GM12873 (cell line): ENCODE results near the gene RBBP7.

Experiments
- TF ChIP-seq, protein P1 (sequence below): IDR thresholded peaks from 2 replicates; pipeline ENCODE4 v1.5.1; 2012; ENCODE audit warnings: low read depth, mild to moderate bottlenecking, moderate library complexity, low read length, control low read depth; ENCODE audit not compliant: insufficient read depth; ENCODE audit errors: missing control alignments

Gene RBBP7

GRCh38 chrX:16796298-16796697 lies 73.9 kb downstream of the RBBP7 start:
- TF ChIP-seq, protein P1, sequence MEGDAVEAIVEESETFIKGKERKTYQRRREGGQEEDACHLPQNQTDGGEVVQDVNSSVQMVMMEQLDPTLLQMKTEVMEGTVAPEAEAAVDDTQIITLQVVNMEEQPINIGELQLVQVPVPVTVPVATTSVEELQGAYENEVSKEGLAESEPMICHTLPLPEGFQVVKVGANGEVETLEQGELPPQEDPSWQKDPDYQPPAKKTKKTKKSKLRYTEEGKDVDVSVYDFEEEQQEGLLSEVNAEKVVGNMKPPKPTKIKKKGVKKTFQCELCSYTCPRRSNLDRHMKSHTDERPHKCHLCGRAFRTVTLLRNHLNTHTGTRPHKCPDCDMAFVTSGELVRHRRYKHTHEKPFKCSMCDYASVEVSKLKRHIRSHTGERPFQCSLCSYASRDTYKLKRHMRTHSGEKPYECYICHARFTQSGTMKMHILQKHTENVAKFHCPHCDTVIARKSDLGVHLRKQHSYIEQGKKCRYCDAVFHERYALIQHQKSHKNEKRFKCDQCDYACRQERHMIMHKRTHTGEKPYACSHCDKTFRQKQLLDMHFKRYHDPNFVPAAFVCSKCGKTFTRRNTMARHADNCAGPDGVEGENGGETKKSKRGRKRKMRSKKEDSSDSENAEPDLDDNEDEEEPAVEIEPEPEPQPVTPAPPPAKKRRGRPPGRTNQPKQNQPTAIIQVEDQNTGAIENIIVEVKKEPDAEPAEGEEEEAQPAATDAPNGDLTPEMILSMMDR = no peak
